ENCODE data around the gene CAMTA1.

Gene CAMTA1

GRCh38 chr1:6975331-6976043 lies 190.2 kb downstream of the CAMTA1 start:
- Histone ChIP-seq H3K27ac (ENCODE audit: low read length) (no peak overlapping the region), H3K9ac (ENCODE audit: low read length) (no peak overlapping the region), H3K9me2 (replicated peaks; ENCODE audit: insufficient read depth, low read length) (no peaks in the 10 kb centered on the region), H2AFZ (ENCODE audit: low read length) (no peak overlapping the region), H3K4me2 (ENCODE audit: low read depth, low read length) (no peak overlapping the region), H4K20me1 (ENCODE audit: insufficient read depth, low read length) (no peaks in the 10 kb centered on the region), H3K4me3 (ENCODE audit: low read length) (no peak overlapping the region), H3K27me3 (replicated peaks; ENCODE audit: insufficient read depth, low read length) (peaks cover 25% of the 10 kb centered on the region), H3K9me3 (replicated peaks; ENCODE audit: insufficient read depth, low read length) (no peaks in the 10 kb centered on the region), H3K36me3 (replicated peaks; ENCODE audit: insufficient read depth, low read length) (no peaks in the 10 kb centered on the region), H3K4me1 (ENCODE audit: low read length) (no peaks in the 10 kb centered on the region), H3K79me2 (ENCODE audit: low read length) (no peaks in the 10 kb centered on the region), H3F3A (ENCODE audit: insufficient read depth, low read length) (no peaks in the 10 kb centered on the region)
- DNase-seq, result no peak
- TF ChIP-seq EZH2 (optimal IDR thresholded peaks at IDR 0.05; ENCODE audit: low read depth, low read length) (no peak), EZH2phosphoT487 (IDR thresholded peaks at IDR 0.05; ENCODE audit: low read length) (no peak), CTCF (IDR thresholded peaks at IDR 0.05; ENCODE audit: low read length) (no peak)

- no peak overlapping the region for H3K4me2 ChIP-seq (ENCODE audit: low read depth, low read length)
- no peaks in the 10 kb centered on the region for H3K4me1 ChIP-seq (ENCODE audit: low read length)
- H3K4me3 ChIP-seq (ENCODE audit: low read length), result no peak overlapping the region
- no peak overlapping the region for H2AFZ ChIP-seq (ENCODE audit: low read length)
- H3K9me2 ChIP-seq (replicated peaks; ENCODE audit: insufficient read depth, low read length), result no peaks in the 10 kb centered on the region
- H3F3A ChIP-seq (ENCODE audit: insufficient read depth, low read length), result no peaks in the 10 kb centered on the region
- peaks cover 25% of the 10 kb centered on the region for H3K27me3 ChIP-seq (replicated peaks; ENCODE audit: insufficient read depth, low read length)
- no peak overlapping the region for H3K9ac ChIP-seq (ENCODE audit: low read length)
- no peaks in the 10 kb centered on the region for H3K9me3 ChIP-seq (replicated peaks; ENCODE audit: insufficient read depth, low read length)
- H4K20me1 ChIP-seq (ENCODE audit: insufficient read depth, low read length), result no peaks in the 10 kb centered on the region
- DNase-seq, result no peak
- no peaks in the 10 kb centered on the region for H3K79me2 ChIP-seq (ENCODE audit: low read length)
- TF ChIP-seq CTCF (IDR thresholded peaks at IDR 0.05; ENCODE audit: low read length) (no peak), EZH2phosphoT487 (IDR thresholded peaks at IDR 0.05; ENCODE audit: low read length) (no peak), EZH2 (optimal IDR thresholded peaks at IDR 0.05; ENCODE audit: low read depth, low read length) (no peak)
- no peak overlapping the region for H3K27ac ChIP-seq (ENCODE audit: low read length)
- no peaks in the 10 kb centered on the region for H3K36me3 ChIP-seq (replicated peaks; ENCODE audit: insufficient read depth, low read length)
Measured at GRCh38 chr1:6976044-6976375, 190.8 kb downstream of the CAMTA1 start.

- TF ChIP-seq CTCF (IDR thresholded peaks at IDR 0.05; ENCODE audit: low read length) (no peak), EZH2phosphoT487 (IDR thresholded peaks at IDR 0.05; ENCODE audit: low read length) (no peak), EZH2 (optimal IDR thresholded peaks at IDR 0.05; ENCODE audit: low read depth, low read length) (no peak)
- Histone ChIP-seq H3K27ac (ENCODE audit: low read length) (no peak overlapping the region), H3K4me3 (ENCODE audit: low read length) (no peak overlapping the region), H4K20me1 (ENCODE audit: insufficient read depth, low read length) (no peaks in the 10 kb centered on the region), H3K79me2 (ENCODE audit: low read length) (no peaks in the 10 kb centered on the region), H3K9ac (ENCODE audit: low read length) (no peak overlapping the region), H3K9me3 (replicated peaks; ENCODE audit: insufficient read depth, low read length) (no peaks in the 10 kb centered on the region), H3K27me3 (replicated peaks; ENCODE audit: insufficient read depth, low read length) (peaks cover 14% of the 10 kb centered on the region), H2AFZ (ENCODE audit: low read length) (no peak overlapping the region), H3F3A (ENCODE audit: insufficient read depth, low read length) (no peaks in the 10 kb centered on the region), H3K36me3 (replicated peaks; ENCODE audit: insufficient read depth, low read length) (no peaks in the 10 kb centered on the region), H3K4me1 (ENCODE audit: low read length) (no peaks in the 10 kb centered on the region), H3K4me2 (ENCODE audit: low read depth, low read length) (no peak overlapping the region), H3K9me2 (replicated peaks; ENCODE audit: insufficient read depth, low read length) (no peaks in the 10 kb centered on the region)
- DNase-seq, result no peak
Measured at GRCh38 chr1:6979003-6979613, 193.9 kb downstream of the CAMTA1 start.
